Osteoblast (primary cell): Measurements from ENCODE around the gene MYO10. TPM values are rescaled to one million over a fixed set of nuclear protein-coding genes. Genes with fewer than 3 reads are reported as not detected.

Experiments used
- DNase-seq: peaks from one replicate; pipeline ENCODE4 v3.0.0; 2011; ENCODE audit warnings: low spot score, mixed read lengths; ENCODE audit not compliant: insufficient read length; ENCODE audit errors: missing footprints
- H2AFZ ChIP-seq: 2 replicates; pipeline ENCODE4 v1.6.0; 2011; ENCODE audit warnings: mild to moderate bottlenecking, low read length
- H3K27ac ChIP-seq: 2 replicates; pipeline ENCODE4 v1.5.1; 2011; ENCODE audit warnings: mild to moderate bottlenecking, low read depth, low read length, moderate library complexity
- H3K27me3 ChIP-seq: 2 replicates; pipeline ENCODE4 v1.6.0; 2012; ENCODE audit warnings: mild to moderate bottlenecking, control low read depth, inconsistent platforms, low read length, moderate library complexity; ENCODE audit not compliant: insufficient read depth
- H3K36me3 ChIP-seq: 2 replicates; pipeline ENCODE4 v1.5.1; 2011; ENCODE audit warnings: mild to moderate bottlenecking, low read length, control low read depth, moderate library complexity; ENCODE audit not compliant: insufficient read depth
- H3K4me1 ChIP-seq: 2 replicates; pipeline ENCODE4 v1.5.1; 2011; ENCODE audit warnings: mild to moderate bottlenecking, low read length, control low read depth, moderate library complexity; ENCODE audit not compliant: insufficient read depth
- H3K4me2 ChIP-seq: 2 replicates; pipeline ENCODE4 v1.6.0; 2011; ENCODE audit warnings: mild to moderate bottlenecking, low read length; ENCODE audit not compliant: insufficient read depth
- H3K4me3 ChIP-seq: fragments of 200-600 bp; sonication (generic); 3 replicates; pipeline ENCODE4 v1.5.1; 2012; ENCODE audit warnings: mild to moderate bottlenecking, low read length, inconsistent platforms; ENCODE audit not compliant: insufficient read depth
- H3K79me2 ChIP-seq: 2 replicates; pipeline ENCODE4 v1.6.0; 2012; ENCODE audit warnings: mild to moderate bottlenecking, low read length, control low read depth, inconsistent platforms; ENCODE audit not compliant: insufficient read depth
- H3K9me3 ChIP-seq: 2 replicates; pipeline ENCODE4 v1.5.1; 2011; ENCODE audit warnings: low read depth, low read length, control low read depth
- H4K20me1 ChIP-seq: 2 replicates; pipeline ENCODE4 v1.6.0; 2012; ENCODE audit warnings: mild to moderate bottlenecking, low read length, control low read depth; ENCODE audit not compliant: insufficient read depth
- CTCF ChIP-seq: IDR thresholded peaks from 2 replicates; pipeline ENCODE4 v1.5.1; 2011; ENCODE audit warnings: mild to moderate bottlenecking, low read depth, low read length, moderate library complexity; ENCODE audit errors: extremely low read depth
- total RNA-seq: library from RNA; depleted of rRNA; stranded (reverse); fragments of >200 nt; gene quantifications from 2 replicates; pipeline ENCODE4 v1.2.3, GENCODE V29; 2012

MYO10 gene
- total RNA-seq, 1 donor: 40.9 TPM

- Histone ChIP-seq H3K9me3 (no peaks in the 10 kb centered on the region), H4K20me1 (peaks cover 22% of the 10 kb centered on the region), H3K4me1 (peaks cover 60% of the 10 kb centered on the region), H3K4me3 (no peak overlapping the region), H2AFZ (no peak overlapping the region), H3K79me2 (peaks cover 92% of the 10 kb centered on the region), H3K27me3 (no peaks in the 10 kb centered on the region), H3K4me2 (peak overlapping the region; percentile 63), H3K27ac (peak overlapping the region; percentile 67), H3K36me3 (no peaks in the 10 kb centered on the region)
- DNase-seq: no peak
- TF ChIP-seq CTCF: no peak
Measured at GRCh38 chr5:16889203-16889971, 46.7 kb downstream of the MYO10 start.

GRCh38 chr5:16888694-16889124 lies 47.4 kb downstream of the MYO10 start:
- TF ChIP-seq CTCF: no peak
- no peak for DNase-seq
- Histone ChIP-seq H3K4me3 (no peak overlapping the region), H3K79me2 (peaks cover 92% of the 10 kb centered on the region), H3K27ac (peak overlapping the region; percentile 42), H3K36me3 (no peaks in the 10 kb centered on the region), H4K20me1 (peaks cover 21% of the 10 kb centered on the region), H2AFZ (no peak overlapping the region), H3K27me3 (no peaks in the 10 kb centered on the region), H3K4me1 (peaks cover 53% of the 10 kb centered on the region), H3K9me3 (no peaks in the 10 kb centered on the region), H3K4me2 (no peak overlapping the region)

- Histone ChIP-seq H3K27me3 (no peaks in the 10 kb centered on the region), H3K36me3 (no peaks in the 10 kb centered on the region), H2AFZ (no peak overlapping the region), H3K4me3 (no peak overlapping the region), H3K4me1 (peaks cover 52% of the 10 kb centered on the region), H4K20me1 (peaks cover 29% of the 10 kb centered on the region), H3K9me3 (no peaks in the 10 kb centered on the region), H3K4me2 (peak overlapping the region; percentile 58), H3K27ac (peak overlapping the region; percentile 88), H3K79me2 (peaks cover 92% of the 10 kb centered on the region)
- DNase-seq: no peak
- no peak for TF ChIP-seq CTCF
Measured at GRCh38 chr5:16886793-16887345, 49.2 kb downstream of the MYO10 start.

- H3K36me3 ChIP-seq: no peaks in the 10 kb centered on the region
- H2AFZ ChIP-seq: no peak overlapping the region
- peak; percentile 88 for DNase-seq
- TF ChIP-seq CTCF: no peak
- H3K27ac ChIP-seq: peak overlapping the region; percentile 88
- H3K9me3 ChIP-seq: no peaks in the 10 kb centered on the region
- H3K27me3 ChIP-seq: no peaks in the 10 kb centered on the region
- no peak overlapping the region for H3K4me3 ChIP-seq
- H3K79me2 ChIP-seq: peaks cover 92% of the 10 kb centered on the region
- H3K4me2 ChIP-seq: peak overlapping the region; percentile 58
- peaks cover 29% of the 10 kb centered on the region for H4K20me1 ChIP-seq
- H3K4me1 ChIP-seq: peaks cover 52% of the 10 kb centered on the region
Measured at GRCh38 chr5:16886366-16886736, 49.7 kb downstream of the MYO10 start.
